GM12875 (cell line): ENCODE data around the gene CBX4.

Experiments
- H3K4me3 ChIP-seq: one replicate; pipeline ENCODE4 v1.5.1; 2011; ENCODE audit warnings: low read depth, low read length, control low read depth
- TF ChIP-seq, protein P1 (sequence below): IDR thresholded peaks from 2 replicates; pipeline ENCODE4 v1.5.1; 2011; ENCODE audit warnings: low read depth, mild to moderate bottlenecking, control low read depth, inconsistent platforms, low read length, moderate library complexity, borderline replicate concordance; ENCODE audit not compliant: insufficient read depth

CBX4 gene

DNA sequence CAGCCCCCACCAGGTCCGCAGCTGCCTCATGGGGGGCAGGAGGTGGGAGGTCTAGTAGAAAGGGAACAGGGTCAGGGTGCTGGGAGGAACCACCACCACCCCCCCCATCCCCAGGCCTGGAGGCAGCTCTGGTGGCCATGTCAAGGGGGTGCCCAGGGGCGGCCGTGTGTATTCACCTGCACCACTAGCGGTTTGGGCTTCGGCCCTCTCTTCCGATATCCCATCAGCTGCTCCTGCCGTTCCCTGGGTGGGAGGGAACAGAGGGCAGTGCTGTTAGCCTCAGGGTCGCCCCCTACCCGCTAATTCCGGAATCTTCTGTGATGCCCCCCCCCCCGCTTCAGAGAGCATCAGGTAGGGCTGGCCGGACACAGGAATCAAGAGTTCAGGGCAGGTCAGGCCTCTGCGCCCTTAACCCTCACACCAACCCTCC lies 3.8 kb downstream of the CBX4 start:
- TF ChIP-seq, protein P1, sequence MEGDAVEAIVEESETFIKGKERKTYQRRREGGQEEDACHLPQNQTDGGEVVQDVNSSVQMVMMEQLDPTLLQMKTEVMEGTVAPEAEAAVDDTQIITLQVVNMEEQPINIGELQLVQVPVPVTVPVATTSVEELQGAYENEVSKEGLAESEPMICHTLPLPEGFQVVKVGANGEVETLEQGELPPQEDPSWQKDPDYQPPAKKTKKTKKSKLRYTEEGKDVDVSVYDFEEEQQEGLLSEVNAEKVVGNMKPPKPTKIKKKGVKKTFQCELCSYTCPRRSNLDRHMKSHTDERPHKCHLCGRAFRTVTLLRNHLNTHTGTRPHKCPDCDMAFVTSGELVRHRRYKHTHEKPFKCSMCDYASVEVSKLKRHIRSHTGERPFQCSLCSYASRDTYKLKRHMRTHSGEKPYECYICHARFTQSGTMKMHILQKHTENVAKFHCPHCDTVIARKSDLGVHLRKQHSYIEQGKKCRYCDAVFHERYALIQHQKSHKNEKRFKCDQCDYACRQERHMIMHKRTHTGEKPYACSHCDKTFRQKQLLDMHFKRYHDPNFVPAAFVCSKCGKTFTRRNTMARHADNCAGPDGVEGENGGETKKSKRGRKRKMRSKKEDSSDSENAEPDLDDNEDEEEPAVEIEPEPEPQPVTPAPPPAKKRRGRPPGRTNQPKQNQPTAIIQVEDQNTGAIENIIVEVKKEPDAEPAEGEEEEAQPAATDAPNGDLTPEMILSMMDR: no peak
- H3K4me3 ChIP-seq: no peak overlapping the region

DNA sequence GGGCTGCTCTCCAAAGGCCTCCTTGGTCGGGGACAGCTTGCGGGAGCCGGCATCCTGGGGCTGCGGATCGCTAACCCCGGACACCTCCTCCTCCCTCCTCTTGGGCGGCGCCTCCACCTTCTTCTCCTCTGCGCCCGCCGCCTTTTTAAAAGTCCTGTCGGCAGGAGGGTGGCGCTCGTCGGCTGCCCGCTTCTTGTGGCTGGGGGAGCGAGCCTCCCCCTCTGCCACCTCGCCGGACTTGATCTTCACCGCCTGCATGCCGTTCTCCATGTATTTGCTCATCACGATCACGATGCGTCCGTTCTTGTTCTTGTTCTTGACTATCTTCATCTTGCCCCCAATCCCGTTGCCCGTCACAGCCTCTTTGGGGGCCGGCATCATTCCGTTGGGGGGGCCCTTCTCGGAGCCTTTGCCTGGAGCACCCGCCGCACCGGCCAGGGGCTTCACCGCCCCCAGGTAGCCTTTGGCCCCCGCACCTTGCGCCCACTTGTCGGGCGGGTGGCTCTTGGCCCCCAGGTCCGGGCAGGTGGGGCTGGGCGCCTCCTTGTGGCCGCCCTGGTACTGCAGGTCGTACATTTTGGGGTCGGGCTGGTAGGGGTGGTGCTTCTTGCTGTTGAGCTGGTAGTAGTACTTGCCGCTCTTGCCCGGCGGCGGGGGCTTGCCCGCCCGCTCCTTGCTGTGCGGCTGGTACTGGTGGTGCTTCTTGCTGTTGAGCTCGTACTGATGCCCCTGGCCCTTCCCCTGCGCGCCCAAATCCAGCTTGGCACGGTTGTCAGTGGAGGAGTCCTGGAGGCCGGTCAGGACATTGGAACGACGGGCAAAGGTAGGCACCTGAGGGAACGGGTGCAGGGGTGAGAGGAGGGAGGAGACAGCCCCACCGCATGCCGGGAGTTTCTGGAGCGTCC lies 4.4 kb downstream of the CBX4 start:
- no peak overlapping the region for H3K4me3 ChIP-seq
- TF ChIP-seq, protein P1: peak; percentile 69; the same call in 1 of the 2 replicates

DNA sequence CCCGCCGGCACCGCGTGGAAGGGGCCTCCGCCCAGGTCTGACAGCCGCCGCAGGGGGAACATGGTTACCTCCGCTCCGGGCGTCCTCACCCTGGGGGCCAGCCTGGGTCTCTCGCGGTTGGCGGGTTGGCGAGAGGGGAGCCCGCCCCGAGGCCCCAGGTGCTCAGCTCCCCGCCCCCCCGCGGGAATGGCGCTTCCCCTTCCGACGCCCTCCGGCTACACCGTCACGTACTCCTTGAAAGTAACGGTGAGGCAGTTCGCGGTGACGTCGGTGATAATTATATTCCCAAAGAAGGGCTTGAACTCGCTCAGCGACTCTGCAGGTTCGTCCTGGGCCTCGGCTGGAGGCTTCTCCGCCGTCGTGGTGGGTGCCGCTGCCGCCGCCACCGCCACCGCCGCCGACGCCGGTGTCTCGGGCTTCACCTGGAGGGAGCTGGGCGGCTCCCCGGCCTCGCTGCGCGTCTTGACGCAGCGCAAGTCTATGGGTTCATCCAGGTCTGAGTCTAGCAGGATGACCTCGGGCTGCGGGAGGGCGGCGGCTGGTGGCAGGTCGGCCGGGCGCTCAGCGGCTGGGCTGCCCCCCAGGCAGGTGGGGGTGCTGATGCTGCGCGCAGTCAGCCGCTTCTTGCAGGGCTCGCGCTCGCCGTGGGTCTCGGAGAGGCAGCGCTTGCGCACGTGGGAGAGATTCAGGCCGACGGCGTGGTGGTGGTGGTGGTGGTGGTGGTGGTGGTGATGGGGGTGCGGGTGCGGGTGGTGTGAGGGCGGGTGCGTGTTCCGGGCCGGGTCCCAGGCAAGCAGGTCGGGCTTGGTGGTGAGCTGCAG lies 5.3 kb downstream of the CBX4 start:
- no peak overlapping the region for H3K4me3 ChIP-seq
- TF ChIP-seq, protein P1: no peak

DNA sequence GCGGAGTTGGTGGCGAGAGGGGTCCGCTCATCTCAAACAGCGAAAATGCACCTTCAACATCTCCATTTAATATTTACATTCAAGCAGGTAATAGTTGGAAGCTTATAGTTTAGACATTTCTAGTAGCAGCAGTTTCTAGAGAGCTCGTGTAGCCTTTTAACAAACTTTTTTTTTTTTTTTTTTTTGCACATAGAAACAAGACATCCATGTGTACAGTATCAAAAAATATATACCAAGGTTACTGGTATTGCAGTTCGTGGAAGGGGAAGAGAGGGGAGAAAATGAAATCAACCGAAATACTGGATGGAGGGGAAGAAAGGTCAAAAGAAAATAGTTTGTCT lies 6.2 kb downstream of the CBX4 start:
- TF ChIP-seq, protein P1: no peak
- no peak overlapping the region for H3K4me3 ChIP-seq

DNA sequence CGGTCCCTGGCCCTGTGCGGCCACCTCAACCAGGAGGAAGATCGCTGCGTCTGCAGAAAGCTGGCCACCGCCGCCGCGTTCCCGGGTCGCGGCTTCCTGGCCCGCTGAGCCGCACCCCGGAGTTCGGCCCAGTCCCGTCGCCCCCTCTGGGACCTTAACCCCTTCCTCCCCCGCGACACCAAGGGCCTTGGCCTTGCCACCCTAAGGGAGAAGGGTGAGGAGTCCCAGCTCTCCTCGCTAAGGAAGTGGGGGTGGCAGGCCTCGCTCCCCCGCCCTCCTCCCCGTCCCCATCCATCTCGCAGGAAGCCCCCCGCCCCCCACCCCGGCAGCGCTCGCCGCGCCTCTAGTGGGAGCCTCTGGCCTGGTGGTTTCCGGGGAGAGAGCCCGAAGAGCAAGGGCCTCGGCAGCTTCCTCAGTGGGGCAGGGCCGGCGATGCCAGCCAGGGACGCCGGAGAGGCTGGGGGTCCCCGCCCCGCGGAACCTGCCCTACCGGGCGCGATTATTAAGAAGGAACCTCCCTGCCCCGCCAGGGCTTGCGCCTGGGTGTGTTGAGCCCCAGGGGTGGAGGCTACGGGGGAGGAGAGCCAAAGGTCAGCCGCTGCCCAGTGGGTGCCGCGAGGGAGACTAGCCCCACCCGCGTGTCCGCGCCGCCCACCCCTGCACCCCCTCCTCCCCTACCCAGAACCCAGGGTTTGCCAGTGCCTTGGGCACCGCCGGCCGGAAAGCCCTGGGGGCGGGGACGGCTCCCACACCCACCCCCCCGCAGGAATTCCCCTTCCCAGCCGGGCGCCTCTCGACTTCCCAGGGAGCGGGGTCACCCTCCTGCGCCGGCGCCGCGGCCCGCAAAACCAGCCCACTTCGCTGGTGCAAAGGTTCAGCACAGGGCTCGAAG lies 6.8 kb downstream of the CBX4 start:
- TF ChIP-seq, protein P1: no peak
- no peak overlapping the region for H3K4me3 ChIP-seq

DNA sequence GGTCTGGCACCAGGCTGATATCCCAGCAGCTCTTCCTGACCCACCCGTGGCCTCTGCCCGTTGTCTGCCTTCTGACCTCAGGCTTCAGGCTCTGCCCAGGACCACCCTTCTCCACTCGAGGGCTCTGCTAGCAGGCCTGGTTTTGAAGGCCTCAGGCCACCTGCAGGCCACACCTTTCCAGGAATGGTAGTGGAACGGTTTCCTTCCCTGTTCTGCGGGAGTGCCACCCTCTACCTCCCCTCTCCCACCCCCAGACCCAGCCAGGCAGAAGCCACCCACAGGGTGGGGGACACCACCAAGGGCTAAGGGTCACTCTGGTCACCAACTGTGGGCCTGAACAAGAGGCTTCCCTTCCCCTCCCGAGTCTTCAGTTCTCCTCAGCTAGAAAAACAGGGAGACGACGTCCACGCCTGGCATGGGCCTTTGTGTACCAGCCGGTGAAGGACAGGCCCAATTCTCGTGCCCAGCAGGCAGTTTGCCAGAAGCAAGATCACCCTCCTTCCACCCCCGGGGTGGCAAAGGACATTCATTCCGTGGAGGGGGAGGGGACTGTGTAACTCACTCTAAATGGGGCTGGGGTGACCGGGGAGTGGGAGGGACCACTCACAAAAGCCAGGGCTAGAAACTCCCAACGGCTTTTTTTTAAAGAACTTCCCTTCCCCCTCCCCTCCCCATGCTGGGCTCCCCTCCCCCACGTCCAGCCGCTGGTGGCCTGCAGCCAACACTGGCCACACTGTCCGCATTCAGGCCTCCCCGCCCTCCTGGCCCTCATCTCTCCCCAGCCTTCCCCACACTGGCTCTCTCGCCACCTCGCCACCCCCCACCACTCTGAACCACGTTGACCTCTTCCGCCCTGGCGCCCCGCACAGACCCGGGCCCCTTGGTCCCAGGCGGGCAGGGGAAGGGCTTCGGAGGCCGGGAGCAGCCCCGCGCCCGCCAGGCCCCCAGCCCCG lies 7.7 kb downstream of the CBX4 start:
- H3K4me3 ChIP-seq: no peak overlapping the region
- TF ChIP-seq, protein P1: no peak
